Umbilical cord (tissue), 2 donors: ENCODE measurements around the gene FAM186B. TPM values are rescaled to one million over a fixed set of nuclear protein-coding genes. Genes with fewer than 3 reads are reported as not detected.

ENCODE experiments used
- DNase-seq: peaks from one replicate; pipeline ENCODE4 v3.0.0-alpha.2; 2015; ENCODE audit warnings: low spot score
- total RNA-seq: library from RNA; depleted of rRNA; stranded (reverse); fragments of >200 nt; gene quantifications from one replicate; pipeline ENCODE4 v1.2.3, GENCODE V29; 2014; ENCODE audit warnings: low replicate concordance; ENCODE audit not compliant: insufficient read depth

Gene FAM186B
- total RNA-seq, 1 donor from 2014 or later, result not detected

- DNase-seq, result no peak
Measured at GRCh38 chr12:49609059-49609874, 3.8 kb upstream of the FAM186B start.

- DNase-seq, result peak; percentile 52
Measured at GRCh38 chr12:49604856-49605255, 583 bp downstream of the FAM186B start.

- no peak for DNase-seq
Measured at GRCh38 chr12:49603721-49604120, 1.7 kb downstream of the FAM186B start.

- no peak for DNase-seq
Measured at GRCh38 chr12:49599961-49600360, 5.5 kb downstream of the FAM186B start.

- no peak for DNase-seq
Measured at GRCh38 chr12:49598527-49598926, 6.9 kb downstream of the FAM186B start.

- no peak for DNase-seq
Measured at GRCh38 chr12:49588721-49589516, 16.5 kb downstream of the FAM186B start.

GRCh38 chr12:49588281-49588680 lies 17.2 kb downstream of the FAM186B start:
- no peak for DNase-seq

GRCh38 chr12:49587174-49587908 lies 18.1 kb downstream of the FAM186B start:
- DNase-seq, result no peak

GRCh38 chr12:49585477-49586459 lies 19.7 kb downstream of the FAM186B start:
- peak; percentile 57 for DNase-seq

GRCh38 chr12:49584591-49584990 lies 20.8 kb downstream of the FAM186B start:
- DNase-seq, result no peak

- peak; percentile 85 for DNase-seq
Measured at GRCh38 chr12:49583366-49584094, 21.9 kb downstream of the FAM186B start.

- peak; percentile 78 for DNase-seq
Measured at GRCh38 chr12:49582850-49583249, 22.6 kb downstream of the FAM186B start.

GRCh38 chr12:49582201-49582600 lies 23.2 kb downstream of the FAM186B start:
- no peak for DNase-seq

- peak; percentile 78 for DNase-seq
Measured at GRCh38 chr12:49580572-49581535, 24.6 kb downstream of the FAM186B start.

- no peak for DNase-seq
Measured at GRCh38 chr12:49578471-49579112, 26.8 kb downstream of the FAM186B start.

GRCh38 chr12:49577589-49578315 lies 27.7 kb downstream of the FAM186B start:
- DNase-seq, result no peak

- no peak for DNase-seq
Measured at GRCh38 chr12:49568442-49569162, 36.8 kb downstream of the FAM186B start.
